Measurements from ENCODE around the gene RTN4IP1. TPM values are rescaled to one million over a fixed set of nuclear protein-coding genes. Genes with fewer than 3 reads are reported as not detected.
A peak's percentile ranks its signal among the peaks of the same experiment; 100 is the strongest.

The RTN4IP1 gene
- total and polyA plus RNA-seq, 2 of the 13 experiments (the other 11 are each of a cell fraction or from before 2014, with no cell fraction given), result 5.5 to 17.2 TPM

- H3K27ac ChIP-seq (ENCODE audit: extremely low read length, insufficient read depth, low read length), result no peak overlapping the region
- no peaks in the 10 kb centered on the region for H4K20me1 ChIP-seq (ENCODE audit: insufficient read depth, low read length)
- CTCF ChIA-PET (ENCODE audit: low intra/inter-chr PET ratio, low total read pairs), result no interaction called here
- no peaks in the 10 kb centered on the region for H3K79me2 ChIP-seq (ENCODE audit: insufficient read depth, low read length)
- H3K4me1 ChIP-seq (ENCODE audit: insufficient read depth, low read length), result no peaks in the 10 kb centered on the region
- no peak for DNase-seq (ENCODE audit: low spot score)
- FAIRE-seq, result no peak
- no peak overlapping the region for H3K4me3 ChIP-seq (replicated peaks in 1 of 3; ENCODE audit: insufficient read depth in 1 of 3, low read depth in 2 of 3, low read length in 3 of 3)
- POLR2A ChIA-PET, result no interaction called here
- TF ChIP-seq ZNF772 (CRISPR knock-in tag; IDR thresholded peaks at IDR 0.05) (no peak), IRF9 (CRISPR knock-in tag; IDR thresholded peaks at IDR 0.05; ENCODE audit: borderline replicate concordance) (no peak), NFATC3 (CRISPR knock-in tag; IDR thresholded peaks at IDR 0.05) (no peak), ZBTB42 (CRISPR knock-in tag; IDR thresholded peaks at IDR 0.05) (no peak), FOXP1 (IDR thresholded peaks at IDR 0.05) (no peak), FOXP1 (CRISPR knock-in tag; IDR thresholded peaks at IDR 0.05) (no peak), NFYC (CRISPR knock-in tag; IDR thresholded peaks at IDR 0.05) (no peak), ZNF546 (CRISPR knock-in tag; conservative IDR thresholded peaks at IDR 0.05) (no peak), ZNF431 (CRISPR knock-in tag; IDR thresholded peaks at IDR 0.05; ENCODE audit: borderline replicate concordance, low read depth) (no peak), ZNF550 (CRISPR knock-in tag; IDR thresholded peaks at IDR 0.05; ENCODE audit: borderline replicate concordance) (no peak), MED1 (CRISPR knock-in tag; IDR thresholded peaks at IDR 0.05) (no peak), FOXA1 (IDR thresholded peaks at IDR 0.05) (no peak), FOXA1 (CRISPR knock-in tag; IDR thresholded peaks at IDR 0.05) (no peak), ZNF850 (CRISPR knock-in tag; conservative IDR thresholded peaks at IDR 0.05) (no peak), U2AF2 (IDR thresholded peaks at IDR 0.05; ENCODE audit: low read depth, low read length) (no peak), GATAD1 (CRISPR knock-in tag; IDR thresholded peaks at IDR 0.05) (no peak), ZNF121 (CRISPR knock-in tag; IDR thresholded peaks at IDR 0.05) (no peak), POLR2AphosphoS5 (IDR thresholded peaks at IDR 0.05; ENCODE audit: low read depth, low read length) (no peak)
- no peak overlapping the region for H2AFZ ChIP-seq (ENCODE audit: low read length)
- ATAC-seq, result no peak
- intact Hi-C loops (cut with micrococcal nuclease; ENCODE audit: unreplicated experiment), result no loop called here
- in situ Hi-C loops (cut with HindIII; ENCODE audit: extremely low pct_ligation_motif_present, low pct_unique_long_range_greater_than_20kb), result no loop called here
- no peaks in the 10 kb centered on the region for H3K9me3 ChIP-seq (ENCODE audit: low read length)
- BruUV-seq (replicated peaks), result TSS peak; percentile 13
- H3K4me2 ChIP-seq (ENCODE audit: low read depth, low read length), result no peak overlapping the region
- H3K9ac ChIP-seq (ENCODE audit: insufficient read depth, low read depth, low read length), result no peak overlapping the region
- no peaks in the 10 kb centered on the region for H3K27me3 ChIP-seq (ENCODE audit: control insufficient read depth in 1 of 2, insufficient read depth in 2 of 2, low read length in 2 of 2)
- H3K36me3 ChIP-seq (replicated peaks in 1 of 2; ENCODE audit: control insufficient read depth in 1 of 2, insufficient read depth in 2 of 2, low read length in 2 of 2), result peaks cover 8 to 44% of the 10 kb centered on the region in 2 experiments
- 96% methylated on average over 1 of the region's 1 CpG for WGBS (ENCODE audit: low lambda C conversion rate)
Measured at GRCh38 chr6:106530026-106530425, 99.3 kb downstream of the RTN4IP1 start.

All from HepG2 (cell line).